CD4-positive, alpha-beta memory T cell (primary cell): ENCODE results near the gene C20orf202. TPM values are rescaled to one million over a fixed set of nuclear protein-coding genes. Genes with fewer than 3 reads are reported as not detected.
A peak's percentile ranks its signal among the peaks of the same experiment; 100 is the strongest.

Source experiments
- CTCF ChIA-PET: fragments of 350-600 bp; sonication (Branson Sonifier 250); formaldehyde crosslinking; loops from one replicate; lab custom pipeline; 2021; ENCODE audit warnings: inconsistent platforms; ENCODE audit not compliant: partially characterized antibody; lab: Charles Lee
- POLR2A ChIA-PET: fragments of 350-600 bp; sonication (Branson Sonifier 250); formaldehyde crosslinking; loops from one replicate; lab custom pipeline; 2021; ENCODE audit not compliant: partially characterized antibody; lab: Charles Lee
- DNase-seq, 5 donors: peaks; one replicate each; pipeline versions ENCODE4 v3.0.0 to v3.0.0-alpha.2; 2020 to 2022; ENCODE audit warnings: mixed read lengths in 1 of 5
- H3K27ac ChIP-seq: one replicate; pipeline ENCODE4 v1.7.0; 2013; ENCODE audit warnings: low read depth, low read length
- H3K27me3 ChIP-seq: 2 replicates; pipeline ENCODE4 v1.7.0; 2013; ENCODE audit warnings: mild to moderate bottlenecking, low read length, moderate library complexity; ENCODE audit not compliant: insufficient read depth
- H3K36me3 ChIP-seq: 2 replicates; pipeline ENCODE4 v1.7.0; 2013; ENCODE audit warnings: mild to moderate bottlenecking, low read length, moderate library complexity; ENCODE audit not compliant: insufficient read depth
- H3K4me1 ChIP-seq: 2 replicates; pipeline ENCODE4 v1.7.0; 2013; ENCODE audit warnings: mild to moderate bottlenecking, low read length, moderate library complexity; ENCODE audit not compliant: insufficient read depth
- H3K4me3 ChIP-seq, 2 donors: one replicate each; pipeline ENCODE4 v1.7.0; 2013; ENCODE audit warnings: low read length in 2 of 2, mild to moderate bottlenecking in 1 of 2
- H3K9me3 ChIP-seq, 2 donors: one replicate each; pipeline ENCODE4 v1.7.0; 2013; ENCODE audit warnings: low read length in 2 of 2, control low read depth in 1 of 2; ENCODE audit not compliant: control insufficient read depth in 1 of 2
- H3K27ac Mint-ChIP-seq, 7 donors: one replicate each; pipeline ENCODE4 v1.8.0; 2020 to 2021; ENCODE audit warnings: mixed read lengths in 7 of 7, mild to moderate bottlenecking in 6 of 7, inconsistent platforms in 3 of 7, moderate library complexity in 3 of 7
- H3K27me3 Mint-ChIP-seq, 2 donors: one replicate each; pipeline ENCODE4 v1.8.0; 2020 to 2021; ENCODE audit warnings: mixed read lengths in 2 of 2
- H3K36me3 Mint-ChIP-seq, 2 donors: one replicate each; pipeline ENCODE4 v1.8.0; 2020 to 2021; ENCODE audit warnings: mixed read lengths in 2 of 2, inconsistent platforms in 1 of 2, mild to moderate bottlenecking in 1 of 2
- H3K4me1 Mint-ChIP-seq, 4 donors: one replicate each; pipeline ENCODE4 v1.8.0; 2020 to 2021; ENCODE audit warnings: mixed read lengths in 4 of 4, mild to moderate bottlenecking in 1 of 4
- H3K4me3 Mint-ChIP-seq, 8 donors: one replicate each; pipeline ENCODE4 v1.8.0; 2020 to 2021; ENCODE audit warnings: mixed read lengths in 8 of 8, mild to moderate bottlenecking in 7 of 8, moderate library complexity in 6 of 8, inconsistent platforms in 3 of 8
- H3K9me3 Mint-ChIP-seq, 8 donors: one replicate each; pipeline ENCODE4 v1.8.0; 2020 to 2021; ENCODE audit warnings: mixed read lengths in 8 of 8, mild to moderate bottlenecking in 5 of 8, inconsistent platforms in 3 of 8, moderate library complexity in 1 of 8
- intact Hi-C: fragments of 100-400 bp; cut with micrococcal nuclease; formaldehyde crosslinking; loops from one replicate; pipeline ENCODE4 v1.15.1; 2023
- polyA plus RNA-seq, 2 donors: library from polyadenylated mRNA; unstranded; fragments of 300-500 nt; fragmentation: Illumina TruSeq; gene quantifications; one replicate each; pipeline ENCODE4 v1.2.3, GENCODE V29; 2021
- total RNA-seq, 2 experiments: library from RNA; stranded (reverse); gene quantifications; one replicate each; pipeline ENCODE4 v1.2.3, GENCODE V29; 2021

The C20orf202 gene
- total and polyA plus RNA-seq, 4 experiments from 2014 or later, result 0.18 to 0.20 TPM; not detected in 2

GRCh38 chr20:1225263-1225782 is 22.1 kb downstream of the C20orf202 start:
- H3K9me3 Mint-ChIP-seq, result peaks cover 0 to 5% (median 2%) of the 10 kb centered on the region in 8 donors
- no peaks in the 10 kb centered on the region for H3K9me3 ChIP-seq
- peak in 1 of 5 donors; percentile 48 for DNase-seq
- H3K4me3 ChIP-seq, result no peak overlapping the region
- ChIA-PET CTCF (interaction anchor here (1.8 kb wide), 1 partner anchor 12 kb away, joined by 4 read pairs; no protein-coding TSS in a partner anchor), POLR2A (interaction anchor here (1.4 to 2.1 kb wide), 2 partner anchors 41 to 75 kb away, joined by 3 to 6 read pairs; partner anchors contain the start of gene SNPH)
- H3K36me3 Mint-ChIP-seq, result peaks cover 0 to 2% of the 10 kb centered on the region in 2 donors
- H3K27ac Mint-ChIP-seq, result peak overlapping the region; percentile 51 to 91 (median 64)
- H3K27me3 ChIP-seq, result peaks cover 10% of the 10 kb centered on the region
- H3K27ac ChIP-seq, result no peak overlapping the region
- intact Hi-C loops, result loop anchor here (5.0 kb wide), 1 partner anchor 167 kb away; the partner anchor contains the start of gene FKBP1A
- no peaks in the 10 kb centered on the region for H3K36me3 ChIP-seq
- peak overlapping the region; percentile 64 to 87 (median 79) for H3K4me3 Mint-ChIP-seq
- H3K27me3 Mint-ChIP-seq, result peaks cover 2 to 7% of the 10 kb centered on the region in 2 donors
- peaks cover 17% of the 10 kb centered on the region for H3K4me1 ChIP-seq
- H3K4me1 Mint-ChIP-seq, result peaks cover 2 to 18% (median 10%) of the 10 kb centered on the region in 4 donors

GRCh38 chr20:1225783-1226654 is 22.8 kb downstream of the C20orf202 start, which contains the start of gene RAD21L1:
Gene RAD21L1 (plus strand): TSS chr20:1226044. CDS start chr20:1228454, 2,410 bp downstream.
- Mint-ChIP-seq H3K27ac (peak within 1 kb of the TSS; percentile 68 to 91 (median 82)), H3K4me3 (peak within 1 kb of the TSS; percentile 82 to 91 (median 87)), H3K36me3 (peaks cover 0 to 2% of the 10 kb centered on the region in 2 donors), H3K9me3 (peaks cover 0 to 5% (median 2%) of the 10 kb centered on the region in 8 donors), H3K27me3 (peaks cover 4 to 10% of the 10 kb centered on the region in 2 donors), H3K4me1 (peaks cover 2 to 18% (median 10%) of the 10 kb centered on the region in 4 donors)
- CTCF ChIA-PET, result interaction anchor here (0.6 to 1.8 kb wide), 3 partner anchors 13 to 525 kb away, joined by 3 to 4 read pairs (median 4); no protein-coding TSS in a partner anchor
- POLR2A ChIA-PET, result interaction anchor here (1.4 to 2.1 kb wide), 2 partner anchors 40 to 75 kb away, joined by 3 to 6 read pairs; partner anchors contain the start of gene SNPH
- Histone ChIP-seq H3K36me3 (no peaks in the 10 kb centered on the region), H3K4me1 (peaks cover 17% of the 10 kb centered on the region), H3K27me3 (peaks cover 10% of the 10 kb centered on the region), H3K27ac (peak within 1 kb of the TSS; percentile 25), H3K9me3 (no peaks in the 10 kb centered on the region), H3K4me3 (peak within 1 kb of the TSS; percentile 44 to 59)
- intact Hi-C loops, result loop anchor here (1.0 to 5.0 kb wide), 4 partner anchors 13 to 166 kb away; partner anchors contain the start of genes FKBP1A, PSMF1 and SNPH
- DNase-seq, result peak; percentile 52 to 81 (median 60)

GRCh38 chr20:1229541-1229940 is 26.3 kb downstream of the C20orf202 start:
- CTCF ChIA-PET, result no interaction called here

GRCh38 chr20:1232286-1233111 is 29.2 kb downstream of the C20orf202 start:
- H3K4me3 Mint-ChIP-seq, result no peak overlapping the region
- ChIA-PET CTCF (no interaction called here), POLR2A (no interaction called here)
- no peak overlapping the region for H3K27ac ChIP-seq
- H3K4me3 ChIP-seq, result no peak overlapping the region
- no peak for DNase-seq
- H3K4me1 ChIP-seq, result peaks cover under 1% of the 10 kb centered on the region
- H3K9me3 ChIP-seq, result no peaks in the 10 kb centered on the region
- no peaks in the 10 kb centered on the region for H3K36me3 Mint-ChIP-seq
- no peak overlapping the region for H3K27ac Mint-ChIP-seq
- H3K9me3 Mint-ChIP-seq, result no peaks in the 10 kb centered on the region
- H3K27me3 ChIP-seq, result peaks cover 10% of the 10 kb centered on the region
- H3K36me3 ChIP-seq, result no peaks in the 10 kb centered on the region
- intact Hi-C loops, result no loop called here
- H3K4me1 Mint-ChIP-seq, result peaks cover 0 to 4% (median 0%) of the 10 kb centered on the region in 4 donors
- peaks cover 10 to 11% of the 10 kb centered on the region in 2 donors for H3K27me3 Mint-ChIP-seq

More at GRCh38 chr20:1229541-1229940, 26.3 kb downstream of the C20orf202 start:
- Mint-ChIP-seq H3K36me3 (peaks cover 0 to 2% of the 10 kb centered on the region in 2 donors), H3K27me3 (peaks cover 10 to 11% of the 10 kb centered on the region in 2 donors), H3K4me3 (no peak overlapping the region), H3K27ac (no peak overlapping the region), H3K9me3 (peaks cover 0 to under 1% (median 0%) of the 10 kb centered on the region in 8 donors), H3K4me1 (peaks cover 2 to 17% (median 8%) of the 10 kb centered on the region in 4 donors)
- Histone ChIP-seq H3K4me1 (peaks cover 17% of the 10 kb centered on the region), H3K27me3 (peaks cover 10% of the 10 kb centered on the region), H3K27ac (no peak overlapping the region), H3K4me3 (no peak overlapping the region), H3K36me3 (no peaks in the 10 kb centered on the region), H3K9me3 (no peaks in the 10 kb centered on the region)
- POLR2A ChIA-PET, result no interaction called here
- no peak for DNase-seq
- intact Hi-C loops, result loop anchor here (5.0 kb wide), 1 partner anchor 163 kb away; the partner anchor contains the start of gene FKBP1A

- no peaks in the 10 kb centered on the region for H3K36me3 Mint-ChIP-seq
- H3K9me3 Mint-ChIP-seq, result no peaks in the 10 kb centered on the region
- intact Hi-C loops, result no loop called here
- Histone ChIP-seq H3K9me3 (no peaks in the 10 kb centered on the region), H3K36me3 (no peaks in the 10 kb centered on the region), H3K27me3 (no peaks in the 10 kb centered on the region), H3K27ac (no peak overlapping the region), H3K4me1 (no peaks in the 10 kb centered on the region), H3K4me3 (no peak overlapping the region)
- no peak overlapping the region for H3K27ac Mint-ChIP-seq
- H3K27me3 Mint-ChIP-seq, result peaks cover 12 to 14% of the 10 kb centered on the region in 2 donors
- H3K4me3 Mint-ChIP-seq, result no peak overlapping the region
- DNase-seq, result no peak
- ChIA-PET POLR2A (no interaction called here), CTCF (interaction anchor here (0.6 kb wide), 1 partner anchor 74 kb away, joined by 6 read pairs; no protein-coding TSS in a partner anchor)
- H3K4me1 Mint-ChIP-seq, result peaks cover 0 to 1% (median 0%) of the 10 kb centered on the region in 4 donors
Observed at GRCh38 chr20:1240549-1240948, 37.3 kb downstream of the C20orf202 start.

GRCh38 chr20:1241456-1241855 is 38.2 kb downstream of the C20orf202 start:
- Histone ChIP-seq H3K27me3 (no peaks in the 10 kb centered on the region), H3K27ac (no peak overlapping the region), H3K4me1 (no peaks in the 10 kb centered on the region), H3K4me3 (no peak overlapping the region), H3K9me3 (no peaks in the 10 kb centered on the region), H3K36me3 (no peaks in the 10 kb centered on the region)
- intact Hi-C loops, result no loop called here
- no peak overlapping the region for H3K27ac Mint-ChIP-seq
- ChIA-PET CTCF (no interaction called here), POLR2A (interaction anchor here (1.1 kb wide), 1 partner anchor 13 kb away, joined by 4 read pairs; no protein-coding TSS in a partner anchor)
- DNase-seq, result no peak
- H3K9me3 Mint-ChIP-seq, result no peaks in the 10 kb centered on the region
- no peak overlapping the region for H3K4me3 Mint-ChIP-seq
- H3K4me1 Mint-ChIP-seq, result peaks cover 0 to 1% (median 0%) of the 10 kb centered on the region in 4 donors
- H3K36me3 Mint-ChIP-seq, result no peaks in the 10 kb centered on the region
- H3K27me3 Mint-ChIP-seq, result peaks cover 14% of the 10 kb centered on the region in 2 donors
